GM23338 (cell line): ENCODE results near the gene MCUR1. TPM values are rescaled to one million over a fixed set of nuclear protein-coding genes. Genes with fewer than 3 reads are reported as not detected.

Experiments used
- ATAC-seq: fragments of 200-7000 bp; cut with Tn5 transposase; 3 replicates; pipeline ENCODE4 v1.9.1; 2020
- DNase-seq: peaks from one replicate; pipeline ENCODE4 v3.0.0-alpha.2; 2015; ENCODE audit warnings: low spot score
- H2AFZ ChIP-seq: fragments of 200-600 bp; sonication (generic); 2 replicates; pipeline ENCODE4 v1.8.0; 2016; ENCODE audit warnings: antibody characterized with exemption, mild to moderate bottlenecking, moderate library complexity
- H3F3A ChIP-seq: fragments of 200-600 bp; sonication (generic); replicated peaks from 2 replicates; pipeline ENCODE4 v1.8.0; 2017; ENCODE audit warnings: antibody characterized with exemption, mixed run types, low read depth
- H3K27ac ChIP-seq: fragments of 200-600 bp; sonication (generic); 2 replicates; pipeline ENCODE4 v1.6.1; 2016; ENCODE audit warnings: low read depth
- H3K27me3 ChIP-seq: fragments of 200-600 bp; sonication (generic); 2 replicates; pipeline ENCODE4 v1.8.0; 2016; ENCODE audit warnings: mild to moderate bottlenecking, mixed run types, moderate library complexity; ENCODE audit not compliant: insufficient read depth
- H3K36me3 ChIP-seq: fragments of 200-600 bp; sonication (generic); 2 replicates; pipeline ENCODE4 v1.8.0; 2016; ENCODE audit warnings: mild to moderate bottlenecking; ENCODE audit not compliant: insufficient read depth
- H3K4me1 ChIP-seq: fragments of 200-600 bp; sonication (generic); 2 replicates; pipeline ENCODE4 v1.8.0; 2016; ENCODE audit warnings: mild to moderate bottlenecking, moderate library complexity; ENCODE audit not compliant: insufficient read depth
- H3K4me2 ChIP-seq: fragments of 200-600 bp; sonication (generic); 2 replicates; pipeline ENCODE4 v1.7.1; 2017; ENCODE audit warnings: mixed run types
- H3K4me3 ChIP-seq: fragments of 200-600 bp; sonication (generic); 2 replicates; pipeline ENCODE4 v1.6.1; 2016; ENCODE audit warnings: mixed run types
- H3K79me2 ChIP-seq: fragments of 200-600 bp; sonication (generic); replicated peaks from 2 replicates; pipeline ENCODE4 v1.8.0; 2017; ENCODE audit warnings: mild to moderate bottlenecking; ENCODE audit not compliant: insufficient read depth
- H3K9me2 ChIP-seq: fragments of 200-600 bp; sonication (generic); 2 replicates; pipeline ENCODE4 v1.8.0; 2017; ENCODE audit not compliant: insufficient read depth
- H4K20me1 ChIP-seq: fragments of 200-600 bp; sonication (generic); replicated peaks from 2 replicates; pipeline ENCODE4 v1.8.0; 2017; ENCODE audit warnings: mild to moderate bottlenecking; ENCODE audit not compliant: insufficient read depth
- H3K27ac Mint-ChIP-seq: 2 replicates; pipeline ENCODE4 v1.8.0; 2020; ENCODE audit warnings: inconsistent platforms, mild to moderate bottlenecking, moderate library complexity, mixed read lengths
- H3K27me3 Mint-ChIP-seq: 3 replicates; pipeline ENCODE4 v1.8.0; 2022; ENCODE audit warnings: low read depth, mild to moderate bottlenecking, moderate library complexity, mixed read lengths, inconsistent platforms; ENCODE audit not compliant: insufficient read depth, poor library complexity
- H3K36me3 Mint-ChIP-seq: 3 replicates; pipeline ENCODE4 v1.8.0; 2021; ENCODE audit warnings: low read depth, mild to moderate bottlenecking, inconsistent platforms, moderate library complexity, mixed read lengths
- H3K4me1 Mint-ChIP-seq: 3 replicates; pipeline ENCODE4 v1.8.0; 2020; ENCODE audit warnings: mild to moderate bottlenecking, inconsistent platforms, mixed read lengths
- H3K4me3 Mint-ChIP-seq: 3 replicates; pipeline ENCODE4 v1.8.0; 2021; ENCODE audit warnings: moderate library complexity, mild to moderate bottlenecking, inconsistent platforms, mixed read lengths
- H3K9me3 Mint-ChIP-seq: 3 replicates; pipeline ENCODE4 v1.8.0; 2020; ENCODE audit warnings: moderate library complexity, mild to moderate bottlenecking, inconsistent platforms, mixed read lengths
- CREB1 ChIP-seq: fragments of 250-450 bp; sonication (Bioruptor Pico); IDR thresholded peaks from 2 replicates; pipeline ENCODE4 v1.5.0; 2020; ENCODE audit warnings: low read depth, mild to moderate bottlenecking, moderate library complexity
- EZH2 ChIP-seq: fragments of 200-600 bp; sonication (generic); IDR thresholded peaks from one replicate; pipeline ENCODE4 v1.8.0; 2017; ENCODE audit warnings: antibody characterized with exemption, mild to moderate bottlenecking, low read depth; ENCODE audit not compliant: unreplicated experiment
- EZH2phosphoT487 ChIP-seq: fragments of 200-600 bp; sonication (generic); IDR thresholded peaks from one replicate; pipeline ENCODE4 v1.8.1; 2018; ENCODE audit warnings: antibody characterized with exemption; ENCODE audit not compliant: unreplicated experiment
- JUNB ChIP-seq: IDR thresholded peaks from one replicate; pipeline ENCODE4 v1.6.1; 2016; ENCODE audit warnings: antibody characterized with exemption; ENCODE audit not compliant: unreplicated experiment
- NANOG ChIP-seq: IDR thresholded peaks from 2 replicates; pipeline ENCODE4 v1.6.1; 2016; ENCODE audit warnings: antibody characterized with exemption, borderline replicate concordance
- POLR2AphosphoS5 ChIP-seq: IDR thresholded peaks from 2 replicates; pipeline ENCODE4 v1.6.1; 2016; ENCODE audit warnings: antibody characterized with exemption, low read depth
- STAT1 ChIP-seq: IDR thresholded peaks from one replicate; pipeline ENCODE4 v1.6.1; 2016; ENCODE audit warnings: antibody characterized with exemption; ENCODE audit not compliant: unreplicated experiment
- ZNF114 ChIP-seq: fragments of 250-450 bp; sonication (Bioruptor Pico); IDR thresholded peaks from 2 replicates; pipeline ENCODE4 v1.5.0; 2020; ENCODE audit warnings: mild to moderate bottlenecking, moderate library complexity
- ZNF331 ChIP-seq: fragments of 250-450 bp; sonication (Bioruptor Pico); IDR thresholded peaks from 2 replicates; pipeline ENCODE4 v1.5.0; 2020; ENCODE audit warnings: low read depth, mild to moderate bottlenecking, moderate library complexity
- polyA plus RNA-seq: library from polyadenylated mRNA; unstranded; fragments of >200 nt; fragmentation: Nextera tagmentation; extraction: Ambion mirVana; gene quantifications from 2 replicates; pipeline ENCODE4 v1.2.1, GENCODE V29; 2016
- total RNA-seq: library from RNA; depleted of rRNA; stranded (reverse); fragments of >200 nt; shearing (Covaris generic); gene quantifications from 2 replicates; pipeline ENCODE4 v1.2.3, GENCODE V29; 2014
- TF ChIP-seq, protein P1 (sequence below), 2 experiments: fragments of 200-600 bp in 1 of 2; sonication (generic) in 1 of 2; conservative IDR thresholded peaks; 2 replicates each; pipeline versions ENCODE4 v1.5.1 to v1.6.1; 2016 to 2017; ENCODE audit warnings: antibody characterized with exemption in 2 of 2, low read depth in 2 of 2, mild to moderate bottlenecking in 2 of 2, moderate library complexity in 1 of 2
- TF ChIP-seq, protein P2 (sequence below): IDR thresholded peaks from 2 replicates; pipeline ENCODE4 v1.6.1; 2016; ENCODE audit warnings: antibody characterized with exemption
- TF ChIP-seq, protein P3 (sequence below): IDR thresholded peaks from one replicate; pipeline ENCODE4 v1.6.1; 2018; ENCODE audit warnings: antibody characterized with exemption; ENCODE audit not compliant: unreplicated experiment
- TF ChIP-seq, protein P4 (sequence below): fragments of 250-450 bp; sonication (Bioruptor Pico); IDR thresholded peaks from 2 replicates; pipeline ENCODE4 v1.5.0; 2020; ENCODE audit warnings: mild to moderate bottlenecking, moderate library complexity

The MCUR1 gene
- total and polyA plus RNA-seq, 2 experiments from 2014 or later: 21.0 to 65.3 TPM

DNA sequence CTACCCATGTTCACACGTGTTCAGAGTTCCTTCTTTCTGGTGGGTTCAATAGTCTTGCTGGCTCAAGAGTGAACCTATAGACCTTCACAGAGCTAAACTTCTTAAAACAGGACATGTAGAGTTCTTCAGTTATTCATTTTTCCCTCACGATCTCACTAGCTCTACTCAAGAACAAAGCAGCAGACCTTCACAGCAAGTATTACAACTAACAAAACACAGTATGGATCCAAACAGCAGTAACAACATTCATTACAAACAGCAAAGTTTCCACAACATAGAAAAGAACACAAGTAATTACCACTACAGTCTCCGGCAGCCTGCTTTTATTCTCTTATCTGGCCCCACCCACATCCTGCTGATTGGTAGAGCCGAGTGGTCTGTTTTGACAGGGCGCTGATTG is 39.5 kb upstream of the MCUR1 start:
- H3K9me3 Mint-ChIP-seq: peaks cover 8% of the 10 kb centered on the region; the same call in 1 of the 3 replicates
- H3K27me3 Mint-ChIP-seq: peaks cover 2% of the 10 kb centered on the region
- no peaks in the 10 kb centered on the region for H3F3A ChIP-seq
- peaks cover 2% of the 10 kb centered on the region; the same call in 1 of the 2 replicates for H3K27me3 ChIP-seq
- no peak for ATAC-seq
- no peaks in the 10 kb centered on the region for H3K36me3 ChIP-seq
- H3K4me3 Mint-ChIP-seq: no peak overlapping the region
- no peak overlapping the region for H3K27ac Mint-ChIP-seq
- peaks cover under 1% of the 10 kb centered on the region for H3K4me1 Mint-ChIP-seq
- H2AFZ ChIP-seq: no peak overlapping the region
- no peaks in the 10 kb centered on the region for H3K79me2 ChIP-seq
- H3K4me3 ChIP-seq: no peak overlapping the region
- TF ChIP-seq, protein P1, sequence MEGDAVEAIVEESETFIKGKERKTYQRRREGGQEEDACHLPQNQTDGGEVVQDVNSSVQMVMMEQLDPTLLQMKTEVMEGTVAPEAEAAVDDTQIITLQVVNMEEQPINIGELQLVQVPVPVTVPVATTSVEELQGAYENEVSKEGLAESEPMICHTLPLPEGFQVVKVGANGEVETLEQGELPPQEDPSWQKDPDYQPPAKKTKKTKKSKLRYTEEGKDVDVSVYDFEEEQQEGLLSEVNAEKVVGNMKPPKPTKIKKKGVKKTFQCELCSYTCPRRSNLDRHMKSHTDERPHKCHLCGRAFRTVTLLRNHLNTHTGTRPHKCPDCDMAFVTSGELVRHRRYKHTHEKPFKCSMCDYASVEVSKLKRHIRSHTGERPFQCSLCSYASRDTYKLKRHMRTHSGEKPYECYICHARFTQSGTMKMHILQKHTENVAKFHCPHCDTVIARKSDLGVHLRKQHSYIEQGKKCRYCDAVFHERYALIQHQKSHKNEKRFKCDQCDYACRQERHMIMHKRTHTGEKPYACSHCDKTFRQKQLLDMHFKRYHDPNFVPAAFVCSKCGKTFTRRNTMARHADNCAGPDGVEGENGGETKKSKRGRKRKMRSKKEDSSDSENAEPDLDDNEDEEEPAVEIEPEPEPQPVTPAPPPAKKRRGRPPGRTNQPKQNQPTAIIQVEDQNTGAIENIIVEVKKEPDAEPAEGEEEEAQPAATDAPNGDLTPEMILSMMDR (conservative IDR thresholded peaks at IDR 0.05; ENCODE audit: low read depth in 2 of 2): no peak
- TF ChIP-seq, protein P2, sequence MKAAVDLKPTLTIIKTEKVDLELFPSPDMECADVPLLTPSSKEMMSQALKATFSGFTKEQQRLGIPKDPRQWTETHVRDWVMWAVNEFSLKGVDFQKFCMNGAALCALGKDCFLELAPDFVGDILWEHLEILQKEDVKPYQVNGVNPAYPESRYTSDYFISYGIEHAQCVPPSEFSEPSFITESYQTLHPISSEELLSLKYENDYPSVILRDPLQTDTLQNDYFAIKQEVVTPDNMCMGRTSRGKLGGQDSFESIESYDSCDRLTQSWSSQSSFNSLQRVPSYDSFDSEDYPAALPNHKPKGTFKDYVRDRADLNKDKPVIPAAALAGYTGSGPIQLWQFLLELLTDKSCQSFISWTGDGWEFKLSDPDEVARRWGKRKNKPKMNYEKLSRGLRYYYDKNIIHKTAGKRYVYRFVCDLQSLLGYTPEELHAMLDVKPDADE: no peak
- TF ChIP-seq, protein P3, sequence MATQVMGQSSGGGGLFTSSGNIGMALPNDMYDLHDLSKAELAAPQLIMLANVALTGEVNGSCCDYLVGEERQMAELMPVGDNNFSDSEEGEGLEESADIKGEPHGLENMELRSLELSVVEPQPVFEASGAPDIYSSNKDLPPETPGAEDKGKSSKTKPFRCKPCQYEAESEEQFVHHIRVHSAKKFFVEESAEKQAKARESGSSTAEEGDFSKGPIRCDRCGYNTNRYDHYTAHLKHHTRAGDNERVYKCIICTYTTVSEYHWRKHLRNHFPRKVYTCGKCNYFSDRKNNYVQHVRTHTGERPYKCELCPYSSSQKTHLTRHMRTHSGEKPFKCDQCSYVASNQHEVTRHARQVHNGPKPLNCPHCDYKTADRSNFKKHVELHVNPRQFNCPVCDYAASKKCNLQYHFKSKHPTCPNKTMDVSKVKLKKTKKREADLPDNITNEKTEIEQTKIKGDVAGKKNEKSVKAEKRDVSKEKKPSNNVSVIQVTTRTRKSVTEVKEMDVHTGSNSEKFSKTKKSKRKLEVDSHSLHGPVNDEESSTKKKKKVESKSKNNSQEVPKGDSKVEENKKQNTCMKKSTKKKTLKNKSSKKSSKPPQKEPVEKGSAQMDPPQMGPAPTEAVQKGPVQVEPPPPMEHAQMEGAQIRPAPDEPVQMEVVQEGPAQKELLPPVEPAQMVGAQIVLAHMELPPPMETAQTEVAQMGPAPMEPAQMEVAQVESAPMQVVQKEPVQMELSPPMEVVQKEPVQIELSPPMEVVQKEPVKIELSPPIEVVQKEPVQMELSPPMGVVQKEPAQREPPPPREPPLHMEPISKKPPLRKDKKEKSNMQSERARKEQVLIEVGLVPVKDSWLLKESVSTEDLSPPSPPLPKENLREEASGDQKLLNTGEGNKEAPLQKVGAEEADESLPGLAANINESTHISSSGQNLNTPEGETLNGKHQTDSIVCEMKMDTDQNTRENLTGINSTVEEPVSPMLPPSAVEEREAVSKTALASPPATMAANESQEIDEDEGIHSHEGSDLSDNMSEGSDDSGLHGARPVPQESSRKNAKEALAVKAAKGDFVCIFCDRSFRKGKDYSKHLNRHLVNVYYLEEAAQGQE: no peak
- TF ChIP-seq JUNB: no peak
- no peak for TF ChIP-seq STAT1
- TF ChIP-seq EZH2phosphoT487: no peak
- TF ChIP-seq, protein P4, sequence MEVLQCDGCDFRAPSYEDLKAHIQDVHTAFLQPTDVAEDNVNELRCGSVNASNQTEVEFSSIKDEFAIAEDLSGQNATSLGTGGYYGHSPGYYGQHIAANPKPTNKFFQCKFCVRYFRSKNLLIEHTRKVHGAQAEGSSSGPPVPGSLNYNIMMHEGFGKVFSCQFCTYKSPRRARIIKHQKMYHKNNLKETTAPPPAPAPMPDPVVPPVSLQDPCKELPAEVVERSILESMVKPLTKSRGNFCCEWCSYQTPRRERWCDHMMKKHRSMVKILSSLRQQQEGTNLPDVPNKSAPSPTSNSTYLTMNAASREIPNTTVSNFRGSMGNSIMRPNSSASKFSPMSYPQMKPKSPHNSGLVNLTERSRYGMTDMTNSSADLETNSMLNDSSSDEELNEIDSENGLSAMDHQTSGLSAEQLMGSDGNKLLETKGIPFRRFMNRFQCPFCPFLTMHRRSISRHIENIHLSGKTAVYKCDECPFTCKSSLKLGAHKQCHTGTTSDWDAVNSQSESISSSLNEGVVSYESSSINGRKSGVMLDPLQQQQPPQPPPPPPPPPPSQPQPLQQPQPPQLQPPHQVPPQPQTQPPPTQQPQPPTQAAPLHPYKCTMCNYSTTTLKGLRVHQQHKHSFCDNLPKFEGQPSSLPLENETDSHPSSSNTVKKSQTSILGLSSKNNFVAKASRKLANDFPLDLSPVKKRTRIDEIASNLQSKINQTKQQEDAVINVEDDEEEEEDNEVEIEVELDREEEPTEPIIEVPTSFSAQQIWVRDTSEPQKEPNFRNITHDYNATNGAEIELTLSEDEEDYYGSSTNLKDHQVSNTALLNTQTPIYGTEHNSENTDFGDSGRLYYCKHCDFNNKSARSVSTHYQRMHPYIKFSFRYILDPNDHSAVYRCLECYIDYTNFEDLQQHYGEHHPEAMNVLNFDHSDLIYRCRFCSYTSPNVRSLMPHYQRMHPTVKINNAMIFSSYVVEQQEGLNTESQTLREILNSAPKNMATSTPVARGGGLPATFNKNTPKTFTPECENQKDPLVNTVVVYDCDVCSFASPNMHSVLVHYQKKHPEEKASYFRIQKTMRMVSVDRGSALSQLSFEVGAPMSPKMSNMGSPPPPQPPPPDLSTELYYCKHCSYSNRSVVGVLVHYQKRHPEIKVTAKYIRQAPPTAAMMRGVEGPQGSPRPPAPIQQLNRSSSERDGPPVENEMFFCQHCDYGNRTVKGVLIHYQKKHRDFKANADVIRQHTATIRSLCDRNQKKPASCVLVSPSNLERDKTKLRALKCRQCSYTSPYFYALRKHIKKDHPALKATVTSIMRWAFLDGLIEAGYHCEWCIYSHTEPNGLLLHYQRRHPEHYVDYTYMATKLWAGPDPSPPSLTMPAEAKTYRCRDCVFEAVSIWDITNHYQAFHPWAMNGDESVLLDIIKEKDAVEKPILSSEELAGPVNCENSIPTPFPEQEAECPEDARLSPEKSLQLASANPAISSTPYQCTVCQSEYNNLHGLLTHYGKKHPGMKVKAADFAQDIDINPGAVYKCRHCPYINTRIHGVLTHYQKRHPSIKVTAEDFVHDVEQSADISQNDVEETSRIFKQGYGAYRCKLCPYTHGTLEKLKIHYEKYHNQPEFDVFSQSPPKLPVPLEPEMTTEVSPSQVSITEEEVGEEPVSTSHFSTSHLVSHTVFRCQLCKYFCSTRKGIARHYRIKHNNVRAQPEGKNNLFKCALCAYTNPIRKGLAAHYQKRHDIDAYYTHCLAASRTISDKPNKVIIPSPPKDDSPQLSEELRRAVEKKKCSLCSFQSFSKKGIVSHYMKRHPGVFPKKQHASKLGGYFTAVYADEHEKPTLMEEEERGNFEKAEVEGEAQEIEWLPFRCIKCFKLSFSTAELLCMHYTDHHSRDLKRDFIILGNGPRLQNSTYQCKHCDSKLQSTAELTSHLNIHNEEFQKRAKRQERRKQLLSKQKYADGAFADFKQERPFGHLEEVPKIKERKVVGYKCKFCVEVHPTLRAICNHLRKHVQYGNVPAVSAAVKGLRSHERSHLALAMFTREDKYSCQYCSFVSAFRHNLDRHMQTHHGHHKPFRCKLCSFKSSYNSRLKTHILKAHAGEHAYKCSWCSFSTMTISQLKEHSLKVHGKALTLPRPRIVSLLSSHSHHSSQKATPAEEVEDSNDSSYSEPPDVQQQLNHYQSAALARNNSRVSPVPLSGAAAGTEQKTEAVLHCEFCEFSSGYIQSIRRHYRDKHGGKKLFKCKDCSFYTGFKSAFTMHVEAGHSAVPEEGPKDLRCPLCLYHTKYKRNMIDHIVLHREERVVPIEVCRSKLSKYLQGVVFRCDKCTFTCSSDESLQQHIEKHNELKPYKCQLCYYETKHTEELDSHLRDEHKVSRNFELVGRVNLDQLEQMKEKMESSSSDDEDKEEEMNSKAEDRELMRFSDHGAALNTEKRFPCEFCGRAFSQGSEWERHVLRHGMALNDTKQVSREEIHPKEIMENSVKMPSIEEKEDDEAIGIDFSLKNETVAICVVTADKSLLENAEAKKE (CRISPR knock-in tag): no peak
- TF ChIP-seq EZH2: no peak
- TF ChIP-seq ZNF331 (CRISPR knock-in tag): no peak
- TF ChIP-seq CREB1: no peak
- TF ChIP-seq POLR2AphosphoS5: no peak
- no peak for TF ChIP-seq ZNF114 (CRISPR knock-in tag)
- no peak for TF ChIP-seq NANOG
- H4K20me1 ChIP-seq: no peaks in the 10 kb centered on the region
- H3K27ac ChIP-seq: no peak overlapping the region
- peaks cover 3% of the 10 kb centered on the region; the same call in 1 of the 3 replicates for H3K36me3 Mint-ChIP-seq
- DNase-seq: no peak
- no peaks in the 10 kb centered on the region for H3K9me2 ChIP-seq
- peaks cover 3% of the 10 kb centered on the region; the same call in 1 of the 2 replicates for H3K4me1 ChIP-seq
- H3K4me2 ChIP-seq: no peak overlapping the region
